H9 (cell line): Measurements from ENCODE around the gene FLNA. TPM values are rescaled to one million over a fixed set of nuclear protein-coding genes. Genes with fewer than 3 reads are reported as not detected.

Experiments used
- DNase-seq: peaks from one replicate; pipeline ENCODE4 v3.0.0-alpha.2; 2017
- H2AFZ ChIP-seq: one replicate; pipeline ENCODE4 v1.6.1; 2013; ENCODE audit warnings: mild to moderate bottlenecking, low read length, control low read depth, moderate library complexity
- H2AK5ac ChIP-seq: 2 replicates; pipeline ENCODE4 v1.6.1; 2013; ENCODE audit warnings: low read length, control low read depth, mixed read lengths; ENCODE audit not compliant: insufficient read length
- H2BK120ac ChIP-seq: one replicate; pipeline ENCODE4 v1.6.1; 2013; ENCODE audit warnings: low read depth, mild to moderate bottlenecking, low read length, control low read depth, inconsistent platforms; ENCODE audit not compliant: poor library complexity, severe bottlenecking
- H2BK12ac ChIP-seq: 2 replicates; pipeline ENCODE4 v1.6.1; 2013; ENCODE audit warnings: low read length, control low read depth, mixed read lengths, low read depth; ENCODE audit not compliant: insufficient read length
- H2BK15ac ChIP-seq: 2 replicates; pipeline ENCODE4 v1.6.1; 2013; ENCODE audit warnings: low read depth, low read length, control low read depth
- H2BK20ac ChIP-seq: one replicate; pipeline ENCODE4 v1.6.1; 2013; ENCODE audit warnings: low read depth, mild to moderate bottlenecking, low read length, control low read depth, inconsistent platforms; ENCODE audit not compliant: poor library complexity, severe bottlenecking
- H2BK5ac ChIP-seq: 2 replicates; pipeline ENCODE4 v1.6.1; 2013; ENCODE audit warnings: low read length, control low read depth, mixed read lengths; ENCODE audit not compliant: insufficient read length
- H3K14ac ChIP-seq: 2 replicates; pipeline ENCODE4 v1.6.1; 2013; ENCODE audit warnings: low read length, control low read depth; ENCODE audit not compliant: insufficient read depth
- H3K18ac ChIP-seq: 2 replicates; pipeline ENCODE4 v1.6.1; 2013; ENCODE audit warnings: low read depth, mild to moderate bottlenecking, mixed read lengths, low read length, control low read depth; ENCODE audit not compliant: insufficient read length
- H3K23ac ChIP-seq: 2 replicates; pipeline ENCODE4 v1.6.1; 2013; ENCODE audit warnings: low read length, control low read depth, mixed read lengths, low read depth; ENCODE audit not compliant: insufficient read length
- H3K23me2 ChIP-seq: 2 replicates; pipeline ENCODE4 v1.6.1; 2013; ENCODE audit warnings: low read depth, mild to moderate bottlenecking, mixed read lengths, low read length, control low read depth; ENCODE audit not compliant: insufficient read length, poor library complexity, severe bottlenecking
- H3K27ac ChIP-seq: 2 replicates; pipeline ENCODE4 v1.5.1; 2013; ENCODE audit warnings: low read length, control low read depth, mixed read lengths, low read depth; ENCODE audit not compliant: insufficient read length
- H3K27me3 ChIP-seq: 2 replicates; pipeline ENCODE4 v1.6.1; 2013; ENCODE audit warnings: low read length, control low read depth, inconsistent platforms; ENCODE audit not compliant: insufficient read depth
- H3K4ac ChIP-seq: 2 replicates; pipeline ENCODE4 v1.6.1; 2013; ENCODE audit warnings: low read depth, mild to moderate bottlenecking, control low read depth, inconsistent platforms, low read length, moderate library complexity
- H3K4me1 ChIP-seq: 2 replicates; pipeline ENCODE4 v1.6.1; 2013; ENCODE audit warnings: low read length, control low read depth, inconsistent platforms; ENCODE audit not compliant: insufficient read depth
- H3K4me2 ChIP-seq: 2 replicates; pipeline ENCODE4 v1.6.1; 2013; ENCODE audit warnings: low read length, control low read depth, mixed read lengths; ENCODE audit not compliant: insufficient read length, insufficient read depth
- H3K56ac ChIP-seq: 2 replicates; pipeline ENCODE4 v1.6.1; 2013; ENCODE audit warnings: low read depth, mild to moderate bottlenecking, mixed read lengths, low read length, control low read depth; ENCODE audit not compliant: insufficient read length
- H3K79me1 ChIP-seq: 2 replicates; pipeline ENCODE4 v1.6.1; 2013; ENCODE audit warnings: low read depth, mild to moderate bottlenecking, moderate library complexity, low read length, control low read depth, inconsistent platforms; ENCODE audit not compliant: insufficient read depth, poor library complexity, severe bottlenecking
- H3K79me2 ChIP-seq: 2 replicates; pipeline ENCODE4 v1.6.1; 2013; ENCODE audit warnings: low read length, control low read depth, inconsistent platforms; ENCODE audit not compliant: insufficient read depth
- H3K9ac ChIP-seq: 2 replicates; pipeline ENCODE4 v1.6.1; 2013; ENCODE audit warnings: low read length, control low read depth, mixed read lengths; ENCODE audit not compliant: insufficient read length; ENCODE audit errors: extremely low read depth
- H3K9me3 ChIP-seq: one replicate; pipeline ENCODE4 v1.6.1; 2013; ENCODE audit warnings: low read depth, low read length, inconsistent platforms; ENCODE audit not compliant: control insufficient read depth
- H3T11ph ChIP-seq: one replicate; pipeline ENCODE4 v1.6.1; 2013; ENCODE audit warnings: mild to moderate bottlenecking, low read length, control low read depth, inconsistent platforms
- H4K20me1 ChIP-seq: one replicate; pipeline ENCODE4 v1.6.1; 2013; ENCODE audit not compliant: control insufficient read depth, insufficient read length, insufficient read depth
- H4K5ac ChIP-seq: 2 replicates; pipeline ENCODE4 v1.6.1; 2013; ENCODE audit warnings: low read depth, mild to moderate bottlenecking, mixed read lengths, low read length, control low read depth; ENCODE audit not compliant: insufficient read length
- H4K8ac ChIP-seq: replicated peaks from 2 replicates; pipeline ENCODE4 v1.6.1; 2013; ENCODE audit warnings: low read length, control low read depth, mixed read lengths, low read depth; ENCODE audit not compliant: insufficient read length
- H4K91ac ChIP-seq: 2 replicates; pipeline ENCODE4 v1.6.1; 2013; ENCODE audit warnings: low read depth, mild to moderate bottlenecking, moderate library complexity, mixed read lengths, low read length, control low read depth; ENCODE audit not compliant: insufficient read length
- H3K27ac Mint-ChIP-seq, 3 experiments: 2 replicates in 2 of 3; 3 replicates in 1 of 3; pipeline ENCODE4 v1.8.0; 2020 to 2021; ENCODE audit warnings: mixed read lengths in 3 of 3, mild to moderate bottlenecking in 1 of 3, moderate library complexity in 1 of 3
- H3K27me3 Mint-ChIP-seq: 2 replicates; pipeline ENCODE4 v1.8.0; 2021; ENCODE audit warnings: low read depth, mild to moderate bottlenecking, moderate library complexity, mixed read lengths
- H3K36me3 Mint-ChIP-seq, 3 experiments: 2 replicates in 2 of 3; 3 replicates in 1 of 3; pipeline ENCODE4 v1.8.0; 2020 to 2021; ENCODE audit warnings: low read depth in 3 of 3, mixed read lengths in 3 of 3; ENCODE audit not compliant: insufficient read depth in 1 of 3
- H3K4me1 Mint-ChIP-seq, 2 experiments: 2 replicates each; pipeline ENCODE4 v1.8.0; 2020; ENCODE audit warnings: mixed read lengths in 2 of 2
- H3K4me3 Mint-ChIP-seq, 2 experiments: 2 replicates in 1 of 2; 3 replicates in 1 of 2; pipeline ENCODE4 v1.8.0; 2020 to 2021; ENCODE audit warnings: mild to moderate bottlenecking in 2 of 2, mixed read lengths in 2 of 2, moderate library complexity in 1 of 2
- H3K9me3 Mint-ChIP-seq, 2 experiments: 2 replicates in 1 of 2; 3 replicates in 1 of 2; pipeline ENCODE4 v1.8.0; 2020; ENCODE audit warnings: mild to moderate bottlenecking in 2 of 2, mixed read lengths in 2 of 2, moderate library complexity in 1 of 2
- CTCF ChIP-seq: fragments of 200-600 bp; sonication (generic); conservative IDR thresholded peaks from 3 replicates; pipeline ENCODE4 v1.8.0; 2021; ENCODE audit warnings: antibody characterized with exemption, mild to moderate bottlenecking
- WGBS: extraction: QIAGEN DNeasy Blood & Tissue Kit; methylation state at CpG from one replicate; pipeline ENCODE4 v1.1.7; 2013; ENCODE audit warnings: missing lambda C conversion rate, low lambda C conversion rate, mixed read lengths; ENCODE audit not compliant: insufficient read length; ENCODE audit errors: extremely low coverage; 5-methylcytosine and 5-hydroxymethylcytosine counted together
- total RNA-seq: library from RNA; stranded (reverse); gene quantifications from 2 replicates; pipeline ENCODE4 v1.2.1, GENCODE V29; 2021

The FLNA gene
- total RNA-seq, 1 experiment from 2014 or later, result 957 TPM

DNA sequence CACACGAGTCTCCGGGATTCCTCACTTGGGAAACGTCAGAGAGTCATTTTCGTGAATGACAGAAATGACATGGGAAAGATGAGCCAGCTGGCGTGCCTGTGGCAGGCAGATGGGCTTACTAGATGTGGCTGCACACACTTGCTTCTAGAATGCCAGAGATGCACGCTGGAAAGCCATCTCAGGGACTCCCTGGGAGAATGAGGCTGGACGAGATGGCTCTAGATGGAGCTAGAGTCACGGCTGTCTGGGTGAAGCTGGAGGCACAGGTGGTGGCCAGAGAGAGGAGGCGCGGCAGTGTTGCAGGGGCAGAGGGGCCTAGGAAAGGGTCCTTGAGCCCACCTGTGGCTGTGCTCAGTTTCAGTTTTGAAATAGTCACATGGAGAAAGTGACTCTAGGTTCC is 52.8 kb downstream of the FLNA start:
- no peak overlapping the region for H3T11ph ChIP-seq
- no peak overlapping the region for H3K27ac ChIP-seq
- no peak overlapping the region for H3K23ac ChIP-seq
- no peaks in the 10 kb centered on the region for H3K23me2 ChIP-seq
- no peak overlapping the region for H2BK120ac ChIP-seq
- Mint-ChIP-seq H3K9me3 (peaks cover 82 to 88% of the 10 kb centered on the region in 2 experiments), H3K4me1 (peaks cover 0 to 9% of the 10 kb centered on the region in 2 experiments; a peak in 2 of 4 replicates), H3K27me3 (peaks cover 32% of the 10 kb centered on the region), H3K36me3 (peaks cover 0 to 2% (median 0%) of the 10 kb centered on the region in 3 experiments; a peak in 1 of 7 replicates), H3K4me3 (no peak overlapping the region), H3K27ac (no peak overlapping the region)
- H2BK12ac ChIP-seq, result no peak overlapping the region
- H3K18ac ChIP-seq, result no peak overlapping the region
- no peak overlapping the region for H4K91ac ChIP-seq
- no peak for DNase-seq
- no peak overlapping the region for H2AFZ ChIP-seq
- no peak overlapping the region for H4K8ac ChIP-seq
- no peak overlapping the region for H3K4me2 ChIP-seq
- no peaks in the 10 kb centered on the region for H3K4me1 ChIP-seq
- H3K9ac ChIP-seq, result no peak overlapping the region
- no peak overlapping the region for H3K56ac ChIP-seq
- H4K5ac ChIP-seq, result no peak overlapping the region
- no CpG with 5 or more reads among the region's 10 CpGs for WGBS
- no peaks in the 10 kb centered on the region for H3K79me2 ChIP-seq
- no peak overlapping the region for H2BK5ac ChIP-seq
- H3K9me3 ChIP-seq, result peaks cover 27% of the 10 kb centered on the region
- H3K14ac ChIP-seq, result no peak overlapping the region
- H3K27me3 ChIP-seq, result no peaks in the 10 kb centered on the region
- H2AK5ac ChIP-seq, result no peak overlapping the region
- no peaks in the 10 kb centered on the region for H3K79me1 ChIP-seq
- H4K20me1 ChIP-seq, result no peaks in the 10 kb centered on the region
- H3K4ac ChIP-seq, result no peak overlapping the region
- no peak overlapping the region for H2BK20ac ChIP-seq
- H2BK15ac ChIP-seq, result no peak overlapping the region
- TF ChIP-seq CTCF, result no peak
